Neutrophil (primary cell): ENCODE measurements around the gene RPP30.
"Not testable (repeated sequence)": the region's sequence is repeated elsewhere in the genome, so short reads cannot be mapped to it uniquely, and the experiment has no call there.

Experiments used
- H3K27ac ChIP-seq: fragments of 200-600 bp; sonication (generic); 2 replicates; pipeline ENCODE4 v1.5.1; 2016; ENCODE audit warnings: mild to moderate bottlenecking, moderate library complexity
- H3K27me3 ChIP-seq: fragments of 200-600 bp; sonication (generic); 2 replicates; pipeline ENCODE4 v1.6.0; 2016; ENCODE audit warnings: mild to moderate bottlenecking
- H3K36me3 ChIP-seq: fragments of 200-600 bp; sonication (generic); 2 replicates; pipeline ENCODE4 v1.5.1; 2017
- H3K4me1 ChIP-seq, 2 experiments: fragments of 200-600 bp in 1 of 2; sonication (generic) in 1 of 2; 1 replicate in 1 of 2; 2 replicates in 1 of 2; pipeline versions ENCODE4 v1.5.1 to v1.6.1; 2013 to 2016; ENCODE audit warnings: low read depth in 1 of 2, low read length in 1 of 2, mild to moderate bottlenecking in 1 of 2, moderate library complexity in 1 of 2; ENCODE audit not compliant: control insufficient read depth in 1 of 2, insufficient read depth in 1 of 2
- H3K4me3 ChIP-seq, 2 experiments: fragments of 200-600 bp in 1 of 2; sonication (generic) in 1 of 2; 1 replicate in 1 of 2; 2 replicates in 1 of 2; pipeline ENCODE4 v1.5.1; 2013 to 2016; ENCODE audit warnings: low read depth in 1 of 2, low read length in 1 of 2, mild to moderate bottlenecking in 1 of 2, moderate library complexity in 1 of 2
- H3K9me3 ChIP-seq: fragments of 200-600 bp; sonication (generic); 2 replicates; pipeline ENCODE4 v1.5.1; 2016
- CTCF ChIP-seq: fragments of 200-600 bp; sonication (generic); IDR thresholded peaks from 2 replicates; pipeline ENCODE4 v1.5.1; 2016; ENCODE audit warnings: antibody characterized with exemption

Gene RPP30

GRCh38 chr10:90871279-90871765, 452 bp upstream of the RPP30 start:
- H3K4me3 ChIP-seq = peak overlapping the region; percentile 58 to 72
- no peaks in the 10 kb centered on the region for H3K9me3 ChIP-seq
- peaks cover 15 to 20% of the 10 kb centered on the region in 2 experiments for H3K4me1 ChIP-seq
- peaks cover 4% of the 10 kb centered on the region for H3K36me3 ChIP-seq
- no peak for TF ChIP-seq CTCF
- H3K27ac ChIP-seq = no peak overlapping the region
- H3K27me3 ChIP-seq = peaks cover 50% of the 10 kb centered on the region

GRCh38 chr10:90872648-90873020, 860 bp downstream of the RPP30 start:
- Histone ChIP-seq H3K4me1 (peaks cover 15 to 20% of the 10 kb centered on the region in 2 experiments), H3K27me3 (peaks cover 37% of the 10 kb centered on the region), H3K9me3 (no peaks in the 10 kb centered on the region), H3K27ac (no peak overlapping the region), H3K4me3 (peak overlapping the region; percentile 58 to 72), H3K36me3 (peaks cover 12% of the 10 kb centered on the region)
- TF ChIP-seq CTCF = no peak

- Histone ChIP-seq H3K4me1 (no peaks in the 10 kb centered on the region), H3K27ac (no peak overlapping the region), H3K4me3 (no peak overlapping the region), H3K27me3 (no peaks in the 10 kb centered on the region), H3K9me3 (no peaks in the 10 kb centered on the region), H3K36me3 (peaks cover 33% of the 10 kb centered on the region)
- no peak for TF ChIP-seq CTCF
These were observed 7.3 kb downstream of the RPP30 start for GRCh38 chr10:90879062-90879461.

GRCh38 chr10:90880059-90880719, 8.4 kb downstream of the RPP30 start:
- H3K27me3 ChIP-seq, H3K4me1 ChIP-seq, H3K4me3 ChIP-seq, H3K9me3 ChIP-seq, H3K27ac ChIP-seq: not testable (repeated sequence)
- peaks cover 33% of the 10 kb centered on the region for H3K36me3 ChIP-seq

- Histone ChIP-seq H3K36me3 (peaks cover 46% of the 10 kb centered on the region), H3K27me3 (no peaks in the 10 kb centered on the region), H3K4me3 (no peak overlapping the region), H3K27ac (no peak overlapping the region), H3K4me1 (no peaks in the 10 kb centered on the region), H3K9me3 (no peaks in the 10 kb centered on the region)
- no peak for TF ChIP-seq CTCF
These were observed 12.7 kb downstream of the RPP30 start for GRCh38 chr10:90884431-90884830.

- Histone ChIP-seq H3K4me1 (no peaks in the 10 kb centered on the region), H3K4me3 (no peak overlapping the region), H3K27ac (no peak overlapping the region), H3K27me3 (no peaks in the 10 kb centered on the region), H3K9me3 (no peaks in the 10 kb centered on the region), H3K36me3 (peaks cover 46% of the 10 kb centered on the region)
- no peak for TF ChIP-seq CTCF
These were observed 13.4 kb downstream of the RPP30 start for GRCh38 chr10:90885176-90885575.
